ENCODE measurements around the gene OR10V1.

Gene OR10V1

GRCh38 chr11:59713745-59714144 lies at the start of gene OR10V1:
Gene OR10V1 (minus strand): TSS chr11:59713845. CDS start chr11:59713845, 0 bp downstream.
- Histone ChIP-seq H3K9me3 (no peaks in the 10 kb centered on the region), H3K27me3 (no peaks in the 10 kb centered on the region), H3K36me3 (no peaks in the 10 kb centered on the region), H3K4me3 (no peak within 1 kb of the TSS), H3K27ac (no peak within 1 kb of the TSS), H3K4me1 (no peaks in the 10 kb centered on the region)
- no peak for TF ChIP-seq CTCF (IDR thresholded peaks at IDR 0.05)
- no peak for DNase-seq
- intact Hi-C loops (cut with DNase I; ENCODE audit: low total_unique reads), result no loop called here

- peaks cover 0 to 17% (median 7%) of the 10 kb centered on the region in 4 donors for H3K4me1 ChIP-seq
- H3K4me3 ChIP-seq, result no peak overlapping the region
- H3K27me3 ChIP-seq, result no peaks in the 10 kb centered on the region
- no peak for TF ChIP-seq CTCF (IDR thresholded peaks at IDR 0.05)
- peaks cover 0 to 9% (median 0%) of the 10 kb centered on the region in 3 donors for H3K36me3 ChIP-seq
- intact Hi-C loops (cut with DNase I; ENCODE audit: low total_unique reads), result no loop called here
- H3K27ac ChIP-seq, result no peak overlapping the region
- DNase-seq, result no peak
- no peaks in the 10 kb centered on the region for H3K9me3 ChIP-seq
Measured at GRCh38 chr11:59761993-59762392, 48.3 kb upstream of the OR10V1 start.

GRCh38 chr11:59760771-59761170 lies 47.1 kb upstream of the OR10V1 start:
- Histone ChIP-seq H3K27me3 (no peaks in the 10 kb centered on the region), H3K9me3 (no peaks in the 10 kb centered on the region), H3K4me3 (no peak overlapping the region), H3K36me3 (peaks cover 0 to 9% (median 0%) of the 10 kb centered on the region in 3 donors), H3K27ac (no peak overlapping the region), H3K4me1 (peaks cover 0 to 29% (median 14%) of the 10 kb centered on the region in 4 donors)
- no peak for TF ChIP-seq CTCF (IDR thresholded peaks at IDR 0.05)
- intact Hi-C loops (cut with DNase I; ENCODE audit: low total_unique reads), result no loop called here
- no peak for DNase-seq

GRCh38 chr11:59759900-59760299 lies 46.3 kb upstream of the OR10V1 start:
- H3K4me3 ChIP-seq, result no peak overlapping the region
- peaks cover 0 to 9% (median 0%) of the 10 kb centered on the region in 3 donors for H3K36me3 ChIP-seq
- no peak for DNase-seq
- intact Hi-C loops (cut with DNase I; ENCODE audit: low total_unique reads), result loop anchor here (5.0 to 10.0 kb wide), 2 partner anchors 93 to 215 kb away; partner anchors contain the start of gene PATL1
- H3K9me3 ChIP-seq, result no peaks in the 10 kb centered on the region
- no peaks in the 10 kb centered on the region for H3K27me3 ChIP-seq
- H3K27ac ChIP-seq, result no peak overlapping the region
- H3K4me1 ChIP-seq, result peaks cover 0 to 26% (median 13%) of the 10 kb centered on the region in 4 donors
- no peak for TF ChIP-seq CTCF (IDR thresholded peaks at IDR 0.05)

- Histone ChIP-seq H3K4me1 (peaks cover 0 to 26% (median 10%) of the 10 kb centered on the region in 4 donors), H3K4me3 (no peak overlapping the region), H3K9me3 (no peaks in the 10 kb centered on the region), H3K27me3 (no peaks in the 10 kb centered on the region), H3K36me3 (peaks cover 0 to 9% (median 0%) of the 10 kb centered on the region in 3 donors), H3K27ac (no peak overlapping the region)
- no peak for TF ChIP-seq CTCF (IDR thresholded peaks at IDR 0.05)
- intact Hi-C loops (cut with DNase I; ENCODE audit: low total_unique reads), result loop anchor here (5.0 to 10.0 kb wide), 2 partner anchors 91 to 214 kb away; partner anchors contain the start of gene PATL1
- DNase-seq, result no peak
Measured at GRCh38 chr11:59758401-59759037, 44.9 kb upstream of the OR10V1 start.

Data from tibial artery (tissue), 4 donors.